NCI-H345 treated with DMSO at 0.1 percent for 48 hours (cell line): ENCODE measurements around the gene RNF130.
"Not testable (repeated sequence)": the region's sequence is repeated elsewhere in the genome, so short reads cannot be mapped to it uniquely, and the experiment has no call there.

Source experiments
- DNase-seq: peaks from one replicate; lab custom pipeline; 2025; ENCODE audit not compliant: unreplicated experiment; lab: John Stamatoyannopoulos, UW

RNF130 gene

GRCh38 chr5:179978792-179979191 lies 92.8 kb downstream of the RNF130 start:
- no peak for DNase-seq

GRCh38 chr5:179975713-179976134 lies 95.8 kb downstream of the RNF130 start:
- no peak for DNase-seq

- DNase-seq, result peak; percentile 42
Observed at GRCh38 chr5:179974946-179975712, 96.4 kb downstream of the RNF130 start.

- DNase-seq, result peak; percentile 23
Observed at GRCh38 chr5:179974246-179974945, 97.2 kb downstream of the RNF130 start.

GRCh38 chr5:179973391-179973790 lies 98.2 kb downstream of the RNF130 start:
- DNase-seq, result no peak

GRCh38 chr5:179969110-179969509 lies 102.4 kb downstream of the RNF130 start:
- no peak for DNase-seq

GRCh38 chr5:179967489-179967888 lies 104.1 kb downstream of the RNF130 start:
- DNase-seq, result no peak

GRCh38 chr5:179964015-179964414 lies 107.5 kb downstream of the RNF130 start:
- DNase-seq, result no peak

- no peak for DNase-seq
Observed at GRCh38 chr5:179963375-179963774, 108.2 kb downstream of the RNF130 start.

- no peak for DNase-seq
Observed at GRCh38 chr5:179960204-179960831, 111.2 kb downstream of the RNF130 start.

- DNase-seq, result no peak
Observed at GRCh38 chr5:179959641-179960040, 111.9 kb downstream of the RNF130 start.

GRCh38 chr5:179959118-179959517 lies 112.4 kb downstream of the RNF130 start:
- not testable (repeated sequence) for DNase-seq

- no peak for DNase-seq
Observed at GRCh38 chr5:179955630-179956029, 115.9 kb downstream of the RNF130 start.

- DNase-seq, result no peak
Observed at GRCh38 chr5:179955062-179955461, 116.5 kb downstream of the RNF130 start.

GRCh38 chr5:179954434-179954833 lies 117.1 kb downstream of the RNF130 start:
- no peak for DNase-seq

- DNase-seq, result no peak
Observed at GRCh38 chr5:179953987-179954386, 117.6 kb downstream of the RNF130 start.

- no peak for DNase-seq
Observed at GRCh38 chr5:179936976-179937681, 134.4 kb downstream of the RNF130 start.

- no peak for DNase-seq
Observed at GRCh38 chr5:179930788-179931473, 140.6 kb downstream of the RNF130 start.

- no peak for DNase-seq
Observed at GRCh38 chr5:179927824-179928223, 143.7 kb downstream of the RNF130 start.

- DNase-seq, result no peak
Observed at GRCh38 chr5:179926657-179927056, 144.9 kb downstream of the RNF130 start.

- no peak for DNase-seq
Observed at GRCh38 chr5:179923436-179923835, 148.1 kb downstream of the RNF130 start.
